Measurements from ENCODE around the gene IL22RA1.

Gene IL22RA1

GRCh38 chr1:24125456-24125855 lies 17.5 kb downstream of the IL22RA1 start:
- no peaks in the 10 kb centered on the region for H3K27me3 ChIP-seq (ENCODE audit: control insufficient read depth in 1 of 2, insufficient read depth in 2 of 2, low read length in 2 of 2)
- no peak overlapping the region for H3K4me3 ChIP-seq (ENCODE audit: low read depth in 1 of 2, low read length in 2 of 2)
- H3K9ac ChIP-seq (ENCODE audit: low read depth in 1 of 2, low read length in 2 of 2) = no peak overlapping the region
- no peak overlapping the region for H3K27ac ChIP-seq (ENCODE audit: low read depth, low read length)
- H3K36me3 ChIP-seq (ENCODE audit: control insufficient read depth in 1 of 2, insufficient read depth in 2 of 2, low read length in 2 of 2) = peaks cover 0 to 55% of the 10 kb centered on the region in 2 donors
- H3K4me1 ChIP-seq (ENCODE audit: control insufficient read depth in 1 of 2, insufficient read depth in 2 of 2, low read length in 2 of 2) = peaks cover 7 to 9% of the 10 kb centered on the region in 2 donors
- H3K9me3 ChIP-seq (ENCODE audit: control insufficient read depth in 1 of 2, low read length in 2 of 2) = peaks cover 2 to 3% of the 10 kb centered on the region in 2 donors

DNA sequence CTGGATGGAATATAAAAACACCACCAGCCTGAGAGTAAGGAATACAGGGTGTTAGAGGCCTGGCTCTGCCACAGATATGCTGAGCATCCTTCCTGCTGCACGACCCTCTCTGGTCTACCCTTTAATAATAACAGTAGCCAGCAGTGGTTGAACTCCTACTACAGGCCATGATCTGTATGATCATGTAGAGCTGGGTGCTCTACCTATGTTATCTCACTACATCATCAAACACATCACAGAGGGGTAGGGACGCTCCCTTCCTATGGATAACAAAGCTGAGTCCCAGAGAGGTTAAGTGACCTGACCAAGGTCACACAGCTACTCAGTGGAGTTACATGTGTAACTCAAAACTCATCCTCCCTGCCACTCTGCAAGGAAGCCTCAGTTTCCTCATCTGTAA lies 18.0 kb downstream of the IL22RA1 start:
- Histone ChIP-seq H3K9ac (ENCODE audit: low read depth in 1 of 2, low read length in 2 of 2) (no peak overlapping the region), H3K9me3 (ENCODE audit: control insufficient read depth in 1 of 2, low read length in 2 of 2) (no peaks in the 10 kb centered on the region), H3K4me1 (ENCODE audit: control insufficient read depth in 1 of 2, insufficient read depth in 2 of 2, low read length in 2 of 2) (peaks cover 11 to 14% of the 10 kb centered on the region in 2 donors), H3K27me3 (ENCODE audit: control insufficient read depth in 1 of 2, insufficient read depth in 2 of 2, low read length in 2 of 2) (no peaks in the 10 kb centered on the region), H3K27ac (ENCODE audit: low read depth, low read length) (no peak overlapping the region), H3K4me3 (ENCODE audit: low read depth in 1 of 2, low read length in 2 of 2) (no peak overlapping the region), H3K36me3 (ENCODE audit: control insufficient read depth in 1 of 2, insufficient read depth in 2 of 2, low read length in 2 of 2) (peaks cover 0 to 54% of the 10 kb centered on the region in 2 donors)

DNA sequence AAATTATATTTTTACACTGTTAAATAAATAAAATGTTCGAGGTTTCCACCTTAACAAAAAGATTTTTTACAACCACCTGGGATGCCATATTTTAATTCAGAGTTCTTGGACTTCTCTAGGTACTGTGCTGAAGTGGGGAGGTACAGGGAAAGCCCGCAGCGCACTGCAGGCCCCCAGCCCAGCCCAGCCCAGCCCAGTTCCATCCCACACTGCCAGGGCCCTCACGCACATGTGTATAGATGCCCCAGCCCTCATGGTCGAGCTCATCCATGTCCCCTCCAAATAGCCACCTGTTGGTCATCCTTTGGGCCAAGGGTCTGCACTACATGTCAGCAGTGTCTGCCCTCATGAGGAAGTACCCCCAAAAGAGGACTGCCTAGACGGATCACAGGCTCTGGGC lies 19.3 kb downstream of the IL22RA1 start:
- H3K4me1 ChIP-seq (ENCODE audit: control insufficient read depth in 1 of 2, insufficient read depth in 2 of 2, low read length in 2 of 2) = peaks cover 25 to 27% of the 10 kb centered on the region in 2 donors
- no peak overlapping the region for H3K9ac ChIP-seq (ENCODE audit: low read depth in 1 of 2, low read length in 2 of 2)
- H3K9me3 ChIP-seq (ENCODE audit: control insufficient read depth in 1 of 2, low read length in 2 of 2) = no peaks in the 10 kb centered on the region
- no peak overlapping the region for H3K4me3 ChIP-seq (ENCODE audit: low read depth in 1 of 2, low read length in 2 of 2)
- H3K36me3 ChIP-seq (ENCODE audit: control insufficient read depth in 1 of 2, insufficient read depth in 2 of 2, low read length in 2 of 2) = peaks cover 0 to 50% of the 10 kb centered on the region in 2 donors
- H3K27me3 ChIP-seq (ENCODE audit: control insufficient read depth in 1 of 2, insufficient read depth in 2 of 2, low read length in 2 of 2) = no peaks in the 10 kb centered on the region
- H3K27ac ChIP-seq (ENCODE audit: low read depth, low read length) = no peak overlapping the region

- Histone ChIP-seq H3K4me1 (ENCODE audit: control insufficient read depth in 1 of 2, insufficient read depth in 2 of 2, low read length in 2 of 2) (peaks cover 29 to 34% of the 10 kb centered on the region in 2 donors), H3K27me3 (ENCODE audit: control insufficient read depth in 1 of 2, insufficient read depth in 2 of 2, low read length in 2 of 2) (no peaks in the 10 kb centered on the region), H3K36me3 (ENCODE audit: control insufficient read depth in 1 of 2, insufficient read depth in 2 of 2, low read length in 2 of 2) (peaks cover 0 to 45% of the 10 kb centered on the region in 2 donors), H3K27ac (ENCODE audit: low read depth, low read length) (no peak overlapping the region), H3K9me3 (ENCODE audit: control insufficient read depth in 1 of 2, low read length in 2 of 2) (no peaks in the 10 kb centered on the region), H3K4me3 (ENCODE audit: low read depth in 1 of 2, low read length in 2 of 2) (no peak overlapping the region), H3K9ac (ENCODE audit: low read depth in 1 of 2, low read length in 2 of 2) (no peak overlapping the region)
These were observed 20.2 kb downstream of the IL22RA1 start for GRCh38 chr1:24122776-24123175.

DNA sequence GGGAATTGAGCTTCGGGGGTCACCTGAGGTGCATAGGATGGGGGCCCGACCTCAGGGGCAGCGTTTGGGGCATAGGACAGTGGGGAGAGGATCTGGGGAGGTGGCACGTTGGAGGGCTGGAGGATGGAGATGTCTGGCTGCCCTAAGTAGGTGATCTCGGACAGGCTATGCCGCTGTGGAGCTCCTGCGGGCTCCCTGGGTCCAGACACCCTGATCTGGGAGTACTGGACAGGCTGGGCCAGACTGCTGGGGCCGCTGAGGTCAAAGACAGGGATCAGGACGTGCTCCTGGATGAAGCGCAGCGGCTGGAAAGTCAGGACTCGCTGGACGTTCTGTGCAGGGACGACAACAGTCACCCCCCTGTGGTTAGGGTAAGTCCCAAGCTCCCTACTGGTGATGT lies 21.5 kb downstream of the IL22RA1 start:
- no peak overlapping the region for H3K9ac ChIP-seq (ENCODE audit: low read depth in 1 of 2, low read length in 2 of 2)
- no peak overlapping the region for H3K27ac ChIP-seq (ENCODE audit: low read depth, low read length)
- peaks cover 0 to 33% of the 10 kb centered on the region in 2 donors for H3K36me3 ChIP-seq (ENCODE audit: control insufficient read depth in 1 of 2, insufficient read depth in 2 of 2, low read length in 2 of 2)
- H3K9me3 ChIP-seq (ENCODE audit: control insufficient read depth in 1 of 2, low read length in 2 of 2) = no peaks in the 10 kb centered on the region
- no peak overlapping the region for H3K4me3 ChIP-seq (ENCODE audit: low read depth in 1 of 2, low read length in 2 of 2)
- H3K4me1 ChIP-seq (ENCODE audit: control insufficient read depth in 1 of 2, insufficient read depth in 2 of 2, low read length in 2 of 2) = peaks cover 29 to 34% of the 10 kb centered on the region in 2 donors
- H3K27me3 ChIP-seq (ENCODE audit: control insufficient read depth in 1 of 2, insufficient read depth in 2 of 2, low read length in 2 of 2) = no peaks in the 10 kb centered on the region

GRCh38 chr1:24120965-24121364 lies 22.0 kb downstream of the IL22RA1 start:
- no peaks in the 10 kb centered on the region for H3K9me3 ChIP-seq (ENCODE audit: control insufficient read depth in 1 of 2, low read length in 2 of 2)
- H3K9ac ChIP-seq (ENCODE audit: low read depth in 1 of 2, low read length in 2 of 2) = peak overlapping the region in 1 of 2 donors; percentile 33
- H3K36me3 ChIP-seq (ENCODE audit: control insufficient read depth in 1 of 2, insufficient read depth in 2 of 2, low read length in 2 of 2) = peaks cover 0 to 29% of the 10 kb centered on the region in 2 donors
- H3K27me3 ChIP-seq (ENCODE audit: control insufficient read depth in 1 of 2, insufficient read depth in 2 of 2, low read length in 2 of 2) = no peaks in the 10 kb centered on the region
- H3K4me1 ChIP-seq (ENCODE audit: control insufficient read depth in 1 of 2, insufficient read depth in 2 of 2, low read length in 2 of 2) = peaks cover 29 to 34% of the 10 kb centered on the region in 2 donors
- H3K27ac ChIP-seq (ENCODE audit: low read depth, low read length) = no peak overlapping the region
- no peak overlapping the region for H3K4me3 ChIP-seq (ENCODE audit: low read depth in 1 of 2, low read length in 2 of 2)

- H3K9ac ChIP-seq (ENCODE audit: low read depth in 1 of 2, low read length in 2 of 2) = peak overlapping the region; percentile 26 to 33
These were observed 22.8 kb downstream of the IL22RA1 start for GRCh38 chr1:24119859-24120756.

DNA sequence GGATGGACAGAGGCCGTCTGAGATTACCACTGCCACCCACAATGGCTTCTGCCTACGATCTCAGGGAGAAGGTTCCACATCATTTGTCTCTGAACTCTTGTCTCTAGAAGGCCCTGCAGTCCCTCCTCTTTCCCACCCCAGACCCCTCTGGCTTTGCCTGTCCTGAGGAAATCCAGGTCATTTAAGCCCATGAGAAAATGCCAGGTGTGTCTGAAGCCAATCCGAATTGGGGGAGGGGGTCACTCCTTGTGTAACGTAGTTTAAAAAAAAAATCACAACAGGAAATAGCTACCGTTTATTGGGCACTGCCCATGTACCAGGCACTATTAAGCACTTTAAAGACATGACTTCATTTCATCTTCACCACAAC lies 23.5 kb downstream of the IL22RA1 start:
- H3K4me1 ChIP-seq (ENCODE audit: control insufficient read depth in 1 of 2, insufficient read depth in 2 of 2, low read length in 2 of 2) = peaks cover 29 to 34% of the 10 kb centered on the region in 2 donors
- H3K27ac ChIP-seq (ENCODE audit: low read depth, low read length) = peak overlapping the region; percentile 5
- H3K4me3 ChIP-seq (ENCODE audit: low read depth in 1 of 2, low read length in 2 of 2) = peak overlapping the region in 1 of 2 donors; percentile 0
- no peak overlapping the region for H3K9ac ChIP-seq (ENCODE audit: low read depth in 1 of 2, low read length in 2 of 2)
- no peaks in the 10 kb centered on the region for H3K9me3 ChIP-seq (ENCODE audit: control insufficient read depth in 1 of 2, low read length in 2 of 2)
- no peaks in the 10 kb centered on the region for H3K27me3 ChIP-seq (ENCODE audit: control insufficient read depth in 1 of 2, insufficient read depth in 2 of 2, low read length in 2 of 2)
- peaks cover 0 to 21% of the 10 kb centered on the region in 2 donors for H3K36me3 ChIP-seq (ENCODE audit: control insufficient read depth in 1 of 2, insufficient read depth in 2 of 2, low read length in 2 of 2)

More at GRCh38 chr1:24119859-24120756, 22.8 kb downstream of the IL22RA1 start:
- peaks cover 0 to 23% of the 10 kb centered on the region in 2 donors for H3K36me3 ChIP-seq (ENCODE audit: control insufficient read depth in 1 of 2, insufficient read depth in 2 of 2, low read length in 2 of 2)
- peak overlapping the region in 1 of 2 donors; percentile 0 for H3K4me3 ChIP-seq (ENCODE audit: low read depth in 1 of 2, low read length in 2 of 2)
- H3K27ac ChIP-seq (ENCODE audit: low read depth, low read length) = peak overlapping the region; percentile 41
- H3K27me3 ChIP-seq (ENCODE audit: control insufficient read depth in 1 of 2, insufficient read depth in 2 of 2, low read length in 2 of 2) = no peaks in the 10 kb centered on the region
- peaks cover 29 to 34% of the 10 kb centered on the region in 2 donors for H3K4me1 ChIP-seq (ENCODE audit: control insufficient read depth in 1 of 2, insufficient read depth in 2 of 2, low read length in 2 of 2)
- H3K9me3 ChIP-seq (ENCODE audit: control insufficient read depth in 1 of 2, low read length in 2 of 2) = no peaks in the 10 kb centered on the region

DNA sequence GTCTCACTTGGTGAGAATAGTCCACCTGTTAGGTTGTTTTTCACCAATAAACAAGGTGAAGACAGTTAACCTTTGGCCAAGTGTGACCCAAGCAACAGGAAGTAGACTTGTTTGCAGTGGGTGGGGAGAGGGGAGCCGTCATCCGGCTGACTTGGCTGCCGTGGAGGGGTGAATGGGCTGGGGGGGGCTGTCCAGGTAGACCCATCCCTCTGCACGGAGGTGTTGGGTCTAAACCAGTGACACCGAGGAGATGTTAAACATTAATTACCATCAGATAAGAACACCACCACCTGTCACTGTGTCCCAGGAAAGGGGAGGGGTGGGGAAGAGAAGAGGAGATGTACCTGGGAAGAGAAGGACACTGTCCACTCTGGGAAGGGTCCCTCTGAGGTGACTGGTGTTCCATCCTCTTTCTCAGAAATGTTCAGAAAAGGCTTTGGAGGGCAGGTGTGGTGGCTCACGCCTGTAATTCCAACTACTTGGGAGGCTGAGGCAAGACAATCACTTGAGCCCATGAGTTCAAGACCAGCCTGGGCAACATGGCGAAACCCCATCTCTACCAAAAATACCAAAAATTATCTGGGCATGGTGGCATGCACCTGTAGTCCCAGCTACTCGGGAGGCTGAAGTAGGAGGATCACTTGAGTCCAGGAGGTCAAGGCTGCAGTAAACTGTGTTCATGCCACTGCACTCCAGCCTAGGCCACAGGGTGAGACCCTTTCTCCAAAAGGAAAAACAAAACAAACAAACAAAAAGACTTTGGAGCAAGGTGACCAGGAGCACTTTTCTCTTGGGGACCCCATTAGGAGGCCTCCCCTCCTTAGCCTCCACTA lies 24.3 kb downstream of the IL22RA1 start:
- Histone ChIP-seq H3K27ac (ENCODE audit: low read depth, low read length) (no peak overlapping the region), H3K4me3 (ENCODE audit: low read depth in 1 of 2, low read length in 2 of 2) (no peak overlapping the region), H3K9me3 (ENCODE audit: control insufficient read depth in 1 of 2, low read length in 2 of 2) (no peaks in the 10 kb centered on the region), H3K27me3 (ENCODE audit: control insufficient read depth in 1 of 2, insufficient read depth in 2 of 2, low read length in 2 of 2) (no peaks in the 10 kb centered on the region), H3K36me3 (ENCODE audit: control insufficient read depth in 1 of 2, insufficient read depth in 2 of 2, low read length in 2 of 2) (peaks cover 0 to 12% of the 10 kb centered on the region in 2 donors), H3K9ac (ENCODE audit: low read depth in 1 of 2, low read length in 2 of 2) (no peak overlapping the region), H3K4me1 (ENCODE audit: control insufficient read depth in 1 of 2, insufficient read depth in 2 of 2, low read length in 2 of 2) (peaks cover 32 to 34% of the 10 kb centered on the region in 2 donors)

Data from duodenal mucosa (tissue), 2 donors.